K562 (cell line): ENCODE results near the gene MYO1A. TPM values are rescaled to one million over a fixed set of nuclear protein-coding genes. Genes with fewer than 3 reads are reported as not detected.

ENCODE experiments used
- ATAC-seq: fragments of 200-7000 bp; cut with Tn5 transposase; 3 replicates; pipeline ENCODE4 v1.9.1; 2020; ENCODE audit warnings: moderate library complexity
- BruUV-seq: library from RNA; stranded (reverse); fragments of 400-500 nt; replicated peaks from 2 replicates; lab custom pipeline; 2021; lab: Mats Ljungman, UMichigan
- CTCF ChIA-PET: fragments of 300-600 bp; formaldehyde crosslinking; extraction: SDS; loops from one replicate; lab custom pipeline; 2021; ENCODE audit warnings: low intra/inter-chr PET ratio; lab: Yijun Ruan, JAX
- POLR2A ChIA-PET: fragments of 300-600, 350-650 bp; sonication (Branson Sonifier 250); formaldehyde crosslinking; extraction: SDS; loops from one replicate; lab custom pipeline; 2021; ENCODE audit warnings: antibody characterized with exemption, inconsistent platforms; lab: Yijun Ruan, JAX
- DNase-seq, 4 experiments: peaks; one replicate each; pipeline versions ENCODE4 v3.0.0 to v3.0.0-alpha.2; 2011 to 2018; ENCODE audit warnings: low spot score in 3 of 4, mixed read lengths in 3 of 4; ENCODE audit errors: extremely low read depth in 1 of 4
- FAIRE-seq: peaks from 2 replicates; lab custom pipeline; 2011; peaks lifted over from hg19 to GRCh38; lab: Jason Lieb, UNC
- H2AFZ ChIP-seq: 2 replicates; pipeline ENCODE4 v1.6.0; 2011; ENCODE audit warnings: low read depth, low read length, control low read depth, inconsistent platforms
- H3K27ac ChIP-seq: fragments of 200-600 bp; 3 replicates; pipeline ENCODE4 v1.8.0; 2011; ENCODE audit warnings: low read depth, mild to moderate bottlenecking, control low read depth, inconsistent platforms, low read length, moderate library complexity, mixed read lengths; ENCODE audit errors: extremely low read depth
- H3K27me3 ChIP-seq, 2 experiments: fragments of 300-600 bp in 1 of 2; 2 replicates in 1 of 2; 3 replicates in 1 of 2; pipeline versions ENCODE4 v1.6.0 to v1.8.0; 2011; ENCODE audit warnings: inconsistent platforms in 2 of 2, low read length in 2 of 2, mild to moderate bottlenecking in 1 of 2, mixed read lengths in 1 of 2, moderate library complexity in 1 of 2; ENCODE audit not compliant: control insufficient read depth in 2 of 2, insufficient read depth in 2 of 2
- H3K36me3 ChIP-seq: fragments of 300-600 bp; 3 replicates; pipeline ENCODE4 v1.8.0; 2011; ENCODE audit warnings: mild to moderate bottlenecking, low read length, inconsistent platforms; ENCODE audit not compliant: control insufficient read depth, insufficient read depth
- H3K4me1 ChIP-seq, 2 experiments: fragments of 200-600 bp in 1 of 2; replicated peaks in 1 of 2; 2 replicates in 1 of 2; 3 replicates in 1 of 2; pipeline versions ENCODE4 v1.5.1 to v1.8.0; 2011; ENCODE audit warnings: inconsistent platforms in 2 of 2, low read length in 2 of 2, mild to moderate bottlenecking in 1 of 2, mixed read lengths in 1 of 2, moderate library complexity in 1 of 2; ENCODE audit not compliant: control insufficient read depth in 2 of 2, insufficient read depth in 2 of 2
- H3K4me2 ChIP-seq: 2 replicates; pipeline ENCODE4 v1.6.1; 2011; ENCODE audit warnings: low read length, control low read depth, inconsistent platforms, mixed read lengths; ENCODE audit not compliant: insufficient read depth
- H3K4me3 ChIP-seq: fragments of 200-600 bp; sonication (generic), shearing (Covaris generic); 2 replicates; pipeline ENCODE4 v1.5.1; 2016; ENCODE audit warnings: control low read depth, inconsistent platforms
- H3K79me2 ChIP-seq: fragments of 200-600 bp; 3 replicates; pipeline ENCODE4 v1.8.0; 2011; ENCODE audit warnings: low read length, inconsistent platforms; ENCODE audit not compliant: control insufficient read depth, insufficient read depth
- H3K9ac ChIP-seq, 2 experiments: 2 replicates each; pipeline versions ENCODE4 v1.6.0 to v1.6.1; 2011; ENCODE audit warnings: low read depth in 2 of 2, low read length in 2 of 2, control low read depth in 1 of 2, inconsistent platforms in 1 of 2, mild to moderate bottlenecking in 1 of 2, mixed read lengths in 1 of 2; ENCODE audit not compliant: insufficient read depth in 1 of 2
- H3K9me1 ChIP-seq: one replicate; pipeline ENCODE4 v1.6.0; 2011; ENCODE audit warnings: inconsistent platforms, mild to moderate bottlenecking, low read length, moderate library complexity; ENCODE audit not compliant: control insufficient read depth, insufficient read depth
- H3K9me3 ChIP-seq: replicated peaks from 2 replicates; pipeline ENCODE4 v1.5.1; 2011; ENCODE audit warnings: low read depth, low read length, inconsistent platforms; ENCODE audit not compliant: control insufficient read depth, insufficient read depth
- H4K20me1 ChIP-seq: replicated peaks from 2 replicates; pipeline ENCODE4 v1.6.1; 2011; ENCODE audit warnings: low read length, inconsistent platforms, mixed read lengths; ENCODE audit not compliant: control insufficient read depth, insufficient read depth
- ARID2 ChIP-seq: fragments of 450-650 bp; IDR thresholded peaks from 2 replicates; pipeline ENCODE4 v1.6.1; 2017; ENCODE audit warnings: antibody characterized with exemption, mild to moderate bottlenecking
- MYC ChIP-seq, 2 experiments: fragments of 250-450 bp in 1 of 2; sonication (Bioruptor Pico) in 1 of 2; IDR thresholded peaks; 2 replicates each; pipeline versions ENCODE4 v1.5.1 to v1.6.1; 2012 to 2021; ENCODE audit warnings: low read depth in 2 of 2, borderline replicate concordance in 1 of 2, improper control_type of control experiment in 1 of 2, low read length in 1 of 2, mild to moderate bottlenecking in 1 of 2, moderate library complexity in 1 of 2
- NR3C1 ChIP-seq: sonication (generic); formaldehyde crosslinking; IDR thresholded peaks from 2 replicates; pipeline ENCODE4 v1.8.1; 2022; ENCODE audit warnings: missing genetic modification reagents
- RAD21 ChIP-seq, 2 experiments: fragments of 250-450 bp in 1 of 2; fragments of 450-650 bp in 1 of 2; sonication (Bioruptor Pico) in 1 of 2; formaldehyde crosslinking in 1 of 2; IDR thresholded peaks in 1 of 2; conservative IDR thresholded peaks in 1 of 2; 2 replicates each; pipeline versions ENCODE4 v1.4.0 to v1.8.0; 2020 to 2022; ENCODE audit warnings: mild to moderate bottlenecking in 2 of 2, moderate library complexity in 1 of 2
- SMC3 ChIP-seq: conservative IDR thresholded peaks from 2 replicates; pipeline ENCODE4 v1.6.1; 2011; ENCODE audit warnings: low read depth, low read length, improper control_type of control experiment; ENCODE audit not compliant: insufficient read depth
- SUPT5H ChIP-seq: fragments of 450-650 bp; IDR thresholded peaks from 2 replicates; pipeline ENCODE4 v1.6.1; 2016
- ZNF384 ChIP-seq: IDR thresholded peaks from 2 replicates; pipeline ENCODE4 v1.6.1; 2012; ENCODE audit warnings: low read depth, low read length, improper control_type of control experiment
- ZNF589 ChIP-seq: fragments of 200-800 bp; sonication (Bioruptor generic); IDR thresholded peaks from 2 replicates; pipeline ENCODE4 v1.6.1; 2016; ENCODE audit warnings: low read depth, missing genetic modification characterization, missing compliant biosample characterization
- in situ Hi-C: fragments of 300-500 bp; cut with MboI; formaldehyde crosslinking; loops from 4 replicates; pipeline ENCODE4 v1.15.0; 2018; ENCODE audit warnings: inconsistent platforms, mixed read lengths
- intact Hi-C: fragments of 100-400 bp; cut with micrococcal nuclease; formaldehyde crosslinking; loops from 2 replicates; pipeline ENCODE4 v1.14.2; 2022
- polyA plus RNA-seq, 8 experiments: library from polyadenylated mRNA; depleted of rRNA in 4 of 8; stranded (reverse) in 5 of 8; unstranded in 3 of 8; fragments of >200 nt; fragmentation: Nextera tagmentation in 2 of 8; fragmentation: Illumina TruSeq in 1 of 8; extraction: Ambion mirVana in 2 of 8; extraction: Trizol in 1 of 8; gene quantifications; 2 replicates each; pipeline versions ENCODE4 v1.2.1 to v1.2.3, GENCODE V29; 2011 to 2014; ENCODE audit warnings: inconsistent platforms in 1 of 8, missing spikeins in 1 of 8
- total RNA-seq, 7 experiments: library from RNA; depleted of rRNA in 6 of 7; stranded (reverse); fragments of >200 nt in 6 of 7; fragmentation: Illumina TruSeq in 2 of 7; extraction: Trizol in 2 of 7; gene quantifications; 2 replicates each; pipeline versions ENCODE4 v1.2.1 to v1.2.3, GENCODE V29; 2011 to 2021; ENCODE audit warnings: low replicate concordance in 1 of 7
- TF ChIP-seq, protein P1 (sequence below): fragments of 450-650 bp; formaldehyde crosslinking; IDR thresholded peaks from 2 replicates; pipeline ENCODE4 v1.4.0; 2020; ENCODE audit warnings: mild to moderate bottlenecking, moderate library complexity
- TF ChIP-seq, protein P2 (sequence below), 3 experiments: IDR thresholded peaks in 2 of 3; conservative IDR thresholded peaks in 1 of 3; 2 replicates each; pipeline ENCODE4 v1.5.1; 2011 to 2012; ENCODE audit warnings: low read length in 3 of 3, mild to moderate bottlenecking in 3 of 3, control low read depth in 2 of 3, improper control_type of control experiment in 1 of 3, inconsistent platforms in 1 of 3, low read depth in 1 of 3, mixed read lengths in 1 of 3, moderate library complexity in 1 of 3; ENCODE audit not compliant: insufficient read depth in 2 of 3

The MYO1A gene
- total and polyA plus RNA-seq, 9 of the 15 experiments (the other 6 are each of a cell fraction or from before 2014, with no cell fraction given) = 0.03 to 0.29 (median 0.14) TPM; not detected in 2

DNA sequence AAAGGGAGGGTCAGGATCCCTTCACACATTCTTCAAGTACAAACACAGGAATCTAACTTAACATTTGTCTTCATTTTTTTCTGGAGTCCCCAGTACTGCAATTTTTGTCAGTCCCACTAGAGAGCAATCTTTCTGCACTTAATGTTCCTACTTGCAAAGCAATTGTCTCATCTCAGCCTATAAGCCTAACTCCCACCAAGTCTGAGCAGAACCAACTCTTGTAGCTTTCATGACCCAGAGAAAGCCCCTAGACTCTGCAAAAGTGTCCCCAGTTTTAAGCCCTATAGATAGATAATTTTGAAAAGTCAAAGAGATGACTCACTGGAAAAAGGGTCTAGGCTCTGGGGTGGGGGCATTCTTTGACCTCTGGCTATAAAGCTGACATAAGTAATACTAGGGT is 41.8 kb downstream of the MYO1A start:
- H3K4me1 ChIP-seq = peaks cover 10 to 33% of the 10 kb centered on the region in 2 experiments; a peak in 4 of 5 replicates
- FAIRE-seq (peak; percentile 88), DNase-seq (peak in 2 of 4 experiments; percentile 62 to 79), ATAC-seq (peak; percentile 65)
- no peak overlapping the region for H3K9ac ChIP-seq
- POLR2A ChIA-PET = interaction anchor here (0.7 to 1.6 kb wide), 6 partner anchors 18 to 170 kb away, joined by 3 to 9 read pairs (median 4); partner anchors contain the start of genes LRP1 and STAT6
- peaks cover 18% of the 10 kb centered on the region; the same call in 2 of the 3 replicates for H3K36me3 ChIP-seq
- no peak overlapping the region for H3K4me3 ChIP-seq
- H3K4me2 ChIP-seq = peak overlapping the region; percentile 26; the same call in 1 of the 2 replicates
- BruUV-seq = no TSS peak
- peaks cover 27% of the 10 kb centered on the region for H3K79me2 ChIP-seq
- H4K20me1 ChIP-seq = no peaks in the 10 kb centered on the region
- CTCF ChIA-PET = interaction anchor here (0.5 to 5.1 kb wide), 10 partner anchors 50 to 517 kb away, joined by 3 to 63 read pairs (median 4); partner anchors contain the start of gene STAT6
- in situ Hi-C loops = loop anchor here (5.0 kb wide), 1 partner anchor 104 kb away; the partner anchor contains the start of gene STAT6
- H3K27me3 ChIP-seq = peaks cover 0 to 8% of the 10 kb centered on the region in 2 experiments; a peak in 2 of 5 replicates
- peaks cover 2% of the 10 kb centered on the region for H3K9me1 ChIP-seq
- H2AFZ ChIP-seq = peak overlapping the region; percentile 84
- H3K9me3 ChIP-seq = no peaks in the 10 kb centered on the region
- intact Hi-C loops = loop anchor here (1.0 to 10.0 kb wide), 4 partner anchors 53 to 373 kb away; partner anchors contain the start of gene BAZ2A
- H3K27ac ChIP-seq = peak overlapping the region; percentile 42; the same call in 2 of the 3 replicates
- TF ChIP-seq ZNF589 (0 out of 2 replicates have a peak, but pooled peaks have one; percentile 0), RAD21 (CRISPR knock-in tag; conservative IDR thresholded peaks at IDR 0.05 in 1 of 2, IDR thresholded peaks at IDR 0.05 in 1 of 2) (peak; percentile 85 to 94), SMC3 (peak; percentile 72), NR3C1 (no peak), ARID2 (0 out of 2 replicates have a peak, but pooled peaks have one; percentile 12), SUPT5H (no peak), MYC (IDR thresholded peaks at IDR 0.05; ENCODE audit: low read depth, low read length) (no peak), MYC (CRISPR knock-in tag; IDR thresholded peaks at IDR 0.05; ENCODE audit: borderline replicate concordance, low read depth) (no peak), ZNF384 (peak; percentile 49; the same call in 1 of the 2 replicates)
- TF ChIP-seq, protein P1, sequence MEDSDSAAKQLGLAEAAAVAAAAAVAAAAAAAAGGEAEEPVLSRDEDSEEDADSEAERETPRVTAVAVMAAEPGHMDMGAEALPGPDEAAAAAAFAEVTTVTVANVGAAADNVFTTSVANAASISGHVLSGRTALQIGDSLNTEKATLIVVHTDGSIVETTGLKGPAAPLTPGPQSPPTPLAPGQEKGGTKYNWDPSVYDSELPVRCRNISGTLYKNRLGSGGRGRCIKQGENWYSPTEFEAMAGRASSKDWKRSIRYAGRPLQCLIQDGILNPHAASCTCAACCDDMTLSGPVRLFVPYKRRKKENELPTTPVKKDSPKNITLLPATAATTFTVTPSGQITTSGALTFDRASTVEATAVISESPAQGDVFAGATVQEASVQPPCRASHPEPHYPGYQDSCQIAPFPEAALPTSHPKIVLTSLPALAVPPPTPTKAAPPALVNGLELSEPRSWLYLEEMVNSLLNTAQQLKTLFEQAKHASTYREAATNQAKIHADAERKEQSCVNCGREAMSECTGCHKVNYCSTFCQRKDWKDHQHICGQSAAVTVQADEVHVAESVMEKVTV (CRISPR knock-in tag) = peak; percentile 72
- TF ChIP-seq, protein P2, sequence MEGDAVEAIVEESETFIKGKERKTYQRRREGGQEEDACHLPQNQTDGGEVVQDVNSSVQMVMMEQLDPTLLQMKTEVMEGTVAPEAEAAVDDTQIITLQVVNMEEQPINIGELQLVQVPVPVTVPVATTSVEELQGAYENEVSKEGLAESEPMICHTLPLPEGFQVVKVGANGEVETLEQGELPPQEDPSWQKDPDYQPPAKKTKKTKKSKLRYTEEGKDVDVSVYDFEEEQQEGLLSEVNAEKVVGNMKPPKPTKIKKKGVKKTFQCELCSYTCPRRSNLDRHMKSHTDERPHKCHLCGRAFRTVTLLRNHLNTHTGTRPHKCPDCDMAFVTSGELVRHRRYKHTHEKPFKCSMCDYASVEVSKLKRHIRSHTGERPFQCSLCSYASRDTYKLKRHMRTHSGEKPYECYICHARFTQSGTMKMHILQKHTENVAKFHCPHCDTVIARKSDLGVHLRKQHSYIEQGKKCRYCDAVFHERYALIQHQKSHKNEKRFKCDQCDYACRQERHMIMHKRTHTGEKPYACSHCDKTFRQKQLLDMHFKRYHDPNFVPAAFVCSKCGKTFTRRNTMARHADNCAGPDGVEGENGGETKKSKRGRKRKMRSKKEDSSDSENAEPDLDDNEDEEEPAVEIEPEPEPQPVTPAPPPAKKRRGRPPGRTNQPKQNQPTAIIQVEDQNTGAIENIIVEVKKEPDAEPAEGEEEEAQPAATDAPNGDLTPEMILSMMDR (IDR thresholded peaks at IDR 0.05 in 2 of 3, conservative IDR thresholded peaks at IDR 0.05 in 1 of 3; ENCODE audit: insufficient read depth in 2 of 3, low read depth in 1 of 3, low read length in 3 of 3) = peak; percentile 71 to 90 (median 83)
